GM12891 (cell line): ENCODE measurements around the gene SMCO4.

Experiments used
- POLR2A ChIP-seq: IDR thresholded peaks from 2 replicates; pipeline ENCODE4 v1.6.1; 2011; ENCODE audit warnings: low read depth, low read length, control low read depth
- POLR2AphosphoS5 ChIP-seq: IDR thresholded peaks from 2 replicates; pipeline ENCODE4 v1.6.1; 2011; ENCODE audit warnings: low read depth, low read length, control low read depth
- POU2F2 ChIP-seq: IDR thresholded peaks from 2 replicates; pipeline ENCODE4 v1.6.1; 2011; ENCODE audit warnings: low read depth, mild to moderate bottlenecking, control low read depth, low read length, moderate library complexity
- SPI1 ChIP-seq: IDR thresholded peaks from 2 replicates; pipeline ENCODE4 v1.6.1; 2011; ENCODE audit warnings: low read depth, low read length, control low read depth
- TAF1 ChIP-seq: IDR thresholded peaks from 2 replicates; pipeline ENCODE4 v1.6.1; 2011; ENCODE audit warnings: low read depth, low read length, control low read depth

DNA sequence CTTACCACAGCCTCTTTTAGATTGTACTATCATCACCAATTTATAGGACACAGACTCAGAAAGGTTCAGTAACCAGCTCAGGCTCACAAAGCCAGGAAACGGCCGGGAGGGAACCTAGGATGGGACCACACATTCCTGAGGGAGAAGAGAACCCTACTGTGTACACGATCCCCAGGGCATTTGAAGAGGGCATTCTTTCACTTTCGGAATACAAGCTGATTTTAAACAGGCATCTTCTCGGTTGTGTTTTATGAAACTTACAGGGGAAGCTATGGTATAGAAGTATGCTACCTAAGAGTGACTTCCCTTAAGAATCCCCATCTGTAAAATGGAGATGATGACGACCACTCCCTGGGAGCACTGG is 19.0 kb downstream of the SMCO4 start:
- TF ChIP-seq POLR2AphosphoS5: no peak
- no peak for TF ChIP-seq POLR2A
- no peak for TF ChIP-seq TAF1
- TF ChIP-seq SPI1: no peak
- no peak for TF ChIP-seq POU2F2
